ENCODE data around the gene TMPRSS6. TPM values are rescaled to one million over a fixed set of nuclear protein-coding genes. Genes with fewer than 3 reads are reported as not detected.

The TMPRSS6 gene
- total RNA-seq, 1 experiment from 2014 or later = 0.39 TPM

DNA sequence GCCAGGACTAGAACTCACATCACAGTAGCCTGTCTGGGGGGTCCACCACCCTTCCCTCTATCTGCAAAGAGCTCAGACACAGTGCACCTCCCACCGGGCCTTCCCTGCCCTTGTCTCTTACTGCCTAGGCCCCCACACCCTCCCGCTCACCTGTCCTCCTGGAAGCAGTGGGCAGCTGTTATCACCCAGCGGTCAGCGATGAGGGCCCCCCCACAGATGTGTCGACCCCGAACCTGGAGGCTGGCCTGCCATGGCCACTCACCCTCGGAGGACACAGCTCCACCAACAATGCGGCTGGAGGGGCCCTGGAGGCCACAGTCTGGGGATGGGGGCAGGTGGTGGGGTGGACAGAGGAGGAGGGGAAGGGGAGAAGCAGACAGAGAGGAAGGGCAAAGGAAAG is 39.2 kb downstream of the TMPRSS6 start:
- intact Hi-C loops (cut with micrococcal nuclease) = no loop called here
- Histone ChIP-seq H3K79me2 (ENCODE audit: insufficient read depth, low read length) (no peaks in the 10 kb centered on the region), H3K27me3 (ENCODE audit: insufficient read depth, low read length) (0 out of 2 replicates have a peak, but pooled peaks cover 3% of the 10 kb centered on the region), H3K9me2 (ENCODE audit: insufficient read depth) (no peaks in the 10 kb centered on the region), H3K9ac (ENCODE audit: low read length) (no peak overlapping the region), H3K27ac (ENCODE audit: low read depth, low read length) (no peak overlapping the region), H3K4me2 (ENCODE audit: low read length) (no peak overlapping the region), H3K4me3 (replicated peaks in 1 of 2; ENCODE audit: low read depth in 1 of 2, low read length in 2 of 2) (no peak overlapping the region), H3K36me3 (ENCODE audit: control insufficient read depth in 1 of 2, insufficient read depth in 2 of 2, low read length in 2 of 2) (no peaks in the 10 kb centered on the region), H2AFZ (ENCODE audit: low read depth, low read length, poor library complexity, severe bottlenecking) (no peak overlapping the region), H3K9me3 (ENCODE audit: control insufficient read depth in 1 of 2, insufficient read depth in 1 of 2, low read depth in 1 of 2, low read length in 2 of 2) (no peaks in the 10 kb centered on the region; a peak in 1 of 4 replicates), H3K4me1 (ENCODE audit: control insufficient read depth in 1 of 2, insufficient read depth in 2 of 2, low read length in 2 of 2) (peaks cover 0 to under 1% of the 10 kb centered on the region in 2 experiments; a peak in 1 of 4 replicates), H4K20me1 (ENCODE audit: insufficient read depth) (no peaks in the 10 kb centered on the region)
- BruUV-seq (replicated peaks) = no TSS peak
- CTCF ChIA-PET = no interaction called here
- ATAC-seq = no peak
- no peak for DNase-seq (ENCODE audit: low read depth, low spot score)
- RAD21 ChIA-PET (ENCODE audit: low non-redundant PET in 1 of 2, low total read pairs in 2 of 2, uncharacterized antibody in 2 of 2, unreplicated experiment in 2 of 2) = no interaction called here
- TF ChIP-seq SIN3A (IDR thresholded peaks at IDR 0.05; ENCODE audit: low read depth) (no peak), POLR2A (IDR thresholded peaks at IDR 0.05; ENCODE audit: borderline replicate concordance, extremely low read depth, insufficient read depth, insufficient read length) (no peak), CEBPB (IDR thresholded peaks at IDR 0.05; ENCODE audit: low read depth) (no peak), SRF (IDR thresholded peaks at IDR 0.05; ENCODE audit: low read depth) (no peak), CBX3 (IDR thresholded peaks at IDR 0.05; ENCODE audit: low read depth) (no peak), EZH2phosphoT487 (IDR thresholded peaks at IDR 0.05; ENCODE audit: borderline replicate concordance) (no peak), TCF7L2 (IDR thresholded peaks at IDR 0.05; ENCODE audit: borderline replicate concordance, extremely low read depth, insufficient read depth, insufficient read length) (no peak), EGR1 (IDR thresholded peaks at IDR 0.05; ENCODE audit: low read depth) (no peak)
- TF ChIP-seq, protein P1, sequence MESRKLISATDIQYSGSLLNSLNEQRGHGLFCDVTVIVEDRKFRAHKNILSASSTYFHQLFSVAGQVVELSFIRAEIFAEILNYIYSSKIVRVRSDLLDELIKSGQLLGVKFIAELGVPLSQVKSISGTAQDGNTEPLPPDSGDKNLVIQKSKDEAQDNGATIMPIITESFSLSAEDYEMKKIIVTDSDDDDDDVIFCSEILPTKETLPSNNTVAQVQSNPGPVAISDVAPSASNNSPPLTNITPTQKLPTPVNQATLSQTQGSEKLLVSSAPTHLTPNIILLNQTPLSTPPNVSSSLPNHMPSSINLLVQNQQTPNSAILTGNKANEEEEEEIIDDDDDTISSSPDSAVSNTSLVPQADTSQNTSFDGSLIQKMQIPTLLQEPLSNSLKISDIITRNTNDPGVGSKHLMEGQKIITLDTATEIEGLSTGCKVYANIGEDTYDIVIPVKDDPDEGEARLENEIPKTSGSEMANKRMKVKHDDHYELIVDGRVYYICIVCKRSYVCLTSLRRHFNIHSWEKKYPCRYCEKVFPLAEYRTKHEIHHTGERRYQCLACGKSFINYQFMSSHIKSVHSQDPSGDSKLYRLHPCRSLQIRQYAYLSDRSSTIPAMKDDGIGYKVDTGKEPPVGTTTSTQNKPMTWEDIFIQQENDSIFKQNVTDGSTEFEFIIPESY (IDR thresholded peaks at IDR 0.05; ENCODE audit: extremely low read depth, insufficient replicate concordance, low read length) = no peak
- TF ChIP-seq, protein P2, sequence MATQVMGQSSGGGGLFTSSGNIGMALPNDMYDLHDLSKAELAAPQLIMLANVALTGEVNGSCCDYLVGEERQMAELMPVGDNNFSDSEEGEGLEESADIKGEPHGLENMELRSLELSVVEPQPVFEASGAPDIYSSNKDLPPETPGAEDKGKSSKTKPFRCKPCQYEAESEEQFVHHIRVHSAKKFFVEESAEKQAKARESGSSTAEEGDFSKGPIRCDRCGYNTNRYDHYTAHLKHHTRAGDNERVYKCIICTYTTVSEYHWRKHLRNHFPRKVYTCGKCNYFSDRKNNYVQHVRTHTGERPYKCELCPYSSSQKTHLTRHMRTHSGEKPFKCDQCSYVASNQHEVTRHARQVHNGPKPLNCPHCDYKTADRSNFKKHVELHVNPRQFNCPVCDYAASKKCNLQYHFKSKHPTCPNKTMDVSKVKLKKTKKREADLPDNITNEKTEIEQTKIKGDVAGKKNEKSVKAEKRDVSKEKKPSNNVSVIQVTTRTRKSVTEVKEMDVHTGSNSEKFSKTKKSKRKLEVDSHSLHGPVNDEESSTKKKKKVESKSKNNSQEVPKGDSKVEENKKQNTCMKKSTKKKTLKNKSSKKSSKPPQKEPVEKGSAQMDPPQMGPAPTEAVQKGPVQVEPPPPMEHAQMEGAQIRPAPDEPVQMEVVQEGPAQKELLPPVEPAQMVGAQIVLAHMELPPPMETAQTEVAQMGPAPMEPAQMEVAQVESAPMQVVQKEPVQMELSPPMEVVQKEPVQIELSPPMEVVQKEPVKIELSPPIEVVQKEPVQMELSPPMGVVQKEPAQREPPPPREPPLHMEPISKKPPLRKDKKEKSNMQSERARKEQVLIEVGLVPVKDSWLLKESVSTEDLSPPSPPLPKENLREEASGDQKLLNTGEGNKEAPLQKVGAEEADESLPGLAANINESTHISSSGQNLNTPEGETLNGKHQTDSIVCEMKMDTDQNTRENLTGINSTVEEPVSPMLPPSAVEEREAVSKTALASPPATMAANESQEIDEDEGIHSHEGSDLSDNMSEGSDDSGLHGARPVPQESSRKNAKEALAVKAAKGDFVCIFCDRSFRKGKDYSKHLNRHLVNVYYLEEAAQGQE (IDR thresholded peaks at IDR 0.05; ENCODE audit: low read depth) = no peak
- POLR2A ChIA-PET = no interaction called here

Measured in HCT116 (cell line).